Endothelial cell of umbilical vein (primary cell): ENCODE measurements around the gene PIANP.

Experiments used
- CTCF ChIP-seq, 2 donors: IDR thresholded peaks; 1 replicate in 1 of 2; 2 replicates in 1 of 2; pipeline ENCODE4 v1.5.1; 2011; ENCODE audit warnings: low read length in 2 of 2, mild to moderate bottlenecking in 2 of 2, moderate library complexity in 2 of 2, control low read depth in 1 of 2, inconsistent platforms in 1 of 2, low read depth in 1 of 2; ENCODE audit not compliant: insufficient read depth in 1 of 2; ENCODE audit errors: extremely low read depth in 1 of 2
- EZH2 ChIP-seq: IDR thresholded peaks from 2 replicates; pipeline ENCODE4 v1.6.1; 2012; ENCODE audit warnings: borderline replicate concordance, low read depth, mild to moderate bottlenecking, moderate library complexity, low read length, inconsistent platforms; ENCODE audit not compliant: severe bottlenecking
- MAX ChIP-seq: IDR thresholded peaks from 2 replicates; pipeline ENCODE4 v1.6.1; 2011; ENCODE audit not compliant: insufficient read depth, insufficient read length

- TF ChIP-seq EZH2 = no peak
- TF ChIP-seq MAX = no peak
- no peak for TF ChIP-seq CTCF (IDR thresholded peaks at IDR 0.05; ENCODE audit: extremely low read depth in 1 of 2, insufficient read depth in 1 of 2, low read depth in 1 of 2, low read length in 2 of 2)
Observed at GRCh38 chr12:6742834-6743233, 42.2 kb upstream of the PIANP start.
